Measurements from ENCODE around the gene PIEZO2. TPM values are rescaled to one million over a fixed set of nuclear protein-coding genes. Genes with fewer than 3 reads are reported as not detected.

The PIEZO2 gene
- total and polyA plus RNA-seq, 2 of the 8 experiments (the other 6 are each of a cell fraction or from before 2014, with no cell fraction given), result 4.7 to 16.5 TPM

- TF ChIP-seq CEBPB (IDR thresholded peaks at IDR 0.05; ENCODE audit: low read depth, low read length) (no peak), BCL11A (IDR thresholded peaks at IDR 0.05; ENCODE audit: low read depth in 2 of 2, low read length in 2 of 2) (no peak)
Observed at GRCh38 chr18:10927286-10927992, 221.9 kb downstream of the PIEZO2 start (continued).
